RWPE2 (cell line): ENCODE measurements around the gene PPARGC1A.

Source experiments
- ATAC-seq: fragments of 200-7000 bp; cut with Tn5 transposase; 3 replicates; pipeline ENCODE4 v1.9.1; 2021; ENCODE audit warnings: low read depth
- DNase-seq: peaks from one replicate; pipeline ENCODE4 v3.0.0-alpha.2; 2020; ENCODE audit warnings: low spot score
- H3K27ac ChIP-seq: fragments of 450-650 bp; 2 replicates; pipeline ENCODE4 v1.5.1; 2017; ENCODE audit warnings: mild to moderate bottlenecking; ENCODE audit not compliant: poor library complexity, severe bottlenecking
- H3K27me3 ChIP-seq: fragments of 250-450 bp; sonication (Bioruptor Pico); 2 replicates; pipeline ENCODE4 v1.5.1; 2021; ENCODE audit warnings: mild to moderate bottlenecking, moderate library complexity; ENCODE audit not compliant: insufficient read depth, poor library complexity, severe bottlenecking
- H3K36me3 ChIP-seq: fragments of 250-450 bp; sonication (Bioruptor Pico); 2 replicates; pipeline ENCODE4 v1.5.1; 2020; ENCODE audit warnings: low read depth, mild to moderate bottlenecking, moderate library complexity
- H3K4me1 ChIP-seq: fragments of 250-450 bp; sonication (Bioruptor Pico); 2 replicates; pipeline ENCODE4 v1.5.1; 2021; ENCODE audit warnings: mild to moderate bottlenecking, moderate library complexity; ENCODE audit not compliant: insufficient read depth, poor library complexity, severe bottlenecking
- H3K4me3 ChIP-seq: fragments of 250-450 bp; sonication (Bioruptor Pico); 2 replicates; pipeline ENCODE4 v1.5.1; 2021; ENCODE audit warnings: mild to moderate bottlenecking, moderate library complexity; ENCODE audit not compliant: severe bottlenecking
- H3K9me3 ChIP-seq: fragments of 250-450 bp; sonication (Bioruptor Pico); 2 replicates; pipeline ENCODE4 v1.5.1; 2021; ENCODE audit warnings: mild to moderate bottlenecking, moderate library complexity; ENCODE audit not compliant: severe bottlenecking
- CTCF ChIP-seq: fragments of 450-650 bp; IDR thresholded peaks from one replicate; pipeline ENCODE4 v1.5.1; 2017; ENCODE audit warnings: mild to moderate bottlenecking, moderate library complexity; ENCODE audit not compliant: poor library complexity, severe bottlenecking

The PPARGC1A gene

GRCh38 chr4:23911675-23912455, 22.0 kb upstream of the PPARGC1A start:
- no peaks in the 10 kb centered on the region for H3K36me3 ChIP-seq
- ATAC-seq: no peak
- H3K27me3 ChIP-seq: no peaks in the 10 kb centered on the region
- H3K27ac ChIP-seq: no peak overlapping the region
- H3K4me1 ChIP-seq: no peaks in the 10 kb centered on the region
- no peak for TF ChIP-seq CTCF
- no peak overlapping the region for H3K4me3 ChIP-seq
- no peak for DNase-seq
- no peaks in the 10 kb centered on the region for H3K9me3 ChIP-seq

DNA sequence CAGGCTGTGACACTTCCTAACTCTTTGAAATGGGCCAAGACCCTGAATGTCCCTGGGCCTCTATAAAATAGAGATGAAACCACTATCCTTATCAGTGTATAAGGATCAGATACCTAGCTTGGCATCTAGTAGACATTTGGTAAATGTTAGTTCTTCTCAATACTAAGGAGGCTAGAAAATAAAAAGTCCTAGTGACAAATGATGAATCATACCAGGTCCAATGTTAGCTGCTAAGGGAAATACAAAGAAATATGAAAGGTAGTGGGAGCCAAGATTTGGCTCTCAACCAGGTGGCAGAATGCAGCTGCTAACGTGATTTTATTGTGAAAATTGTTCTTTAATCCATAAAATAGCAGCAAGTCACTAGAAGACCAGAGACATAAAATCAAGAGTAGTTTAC, 19.8 kb upstream of the PPARGC1A start:
- no peaks in the 10 kb centered on the region for H3K9me3 ChIP-seq

GRCh38 chr4:23906839-23907238, 17.0 kb upstream of the PPARGC1A start:
- H3K36me3 ChIP-seq: no peaks in the 10 kb centered on the region
- no peak overlapping the region for H3K27ac ChIP-seq
- DNase-seq (no peak), ATAC-seq (no peak)
- H3K27me3 ChIP-seq: no peaks in the 10 kb centered on the region
- no peak for TF ChIP-seq CTCF
- no peak overlapping the region for H3K4me3 ChIP-seq
- H3K9me3 ChIP-seq: no peaks in the 10 kb centered on the region
- no peaks in the 10 kb centered on the region for H3K4me1 ChIP-seq

More for the DNA sequence above, 19.8 kb upstream of the PPARGC1A start:
- no peak for TF ChIP-seq CTCF
- H3K4me1 ChIP-seq: no peaks in the 10 kb centered on the region
- H3K27ac ChIP-seq: no peak overlapping the region
- H3K4me3 ChIP-seq: no peak overlapping the region
- no peaks in the 10 kb centered on the region for H3K36me3 ChIP-seq
- ATAC-seq (no peak), DNase-seq (no peak)
- no peaks in the 10 kb centered on the region for H3K27me3 ChIP-seq

DNA sequence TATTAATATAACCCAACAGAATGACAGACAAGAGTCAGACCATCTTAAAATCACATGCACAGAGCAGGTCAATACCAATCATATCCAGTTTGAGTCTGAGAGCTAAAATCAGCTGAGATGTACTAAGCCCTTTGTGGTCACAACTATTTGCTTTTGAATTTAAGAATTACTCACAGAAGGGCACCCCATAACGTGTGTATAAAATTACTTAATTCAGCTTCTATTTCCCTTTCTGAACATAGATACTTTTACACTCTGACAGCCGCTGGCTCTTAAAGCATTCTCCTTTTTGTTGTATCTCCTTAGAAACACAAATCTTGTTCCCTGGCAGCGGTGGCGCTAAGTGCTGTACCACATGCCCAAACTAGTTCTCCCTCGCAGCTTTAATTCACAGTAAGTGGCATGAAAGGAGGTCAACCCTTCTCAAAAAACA, 14.8 kb upstream of the PPARGC1A start:
- no peaks in the 10 kb centered on the region for H3K36me3 ChIP-seq
- no peaks in the 10 kb centered on the region for H3K4me1 ChIP-seq
- no peak overlapping the region for H3K27ac ChIP-seq
- no peaks in the 10 kb centered on the region for H3K9me3 ChIP-seq
- ATAC-seq (no peak), DNase-seq (no peak)
- TF ChIP-seq CTCF: no peak
- H3K4me3 ChIP-seq: no peak overlapping the region
- H3K27me3 ChIP-seq: no peaks in the 10 kb centered on the region

DNA sequence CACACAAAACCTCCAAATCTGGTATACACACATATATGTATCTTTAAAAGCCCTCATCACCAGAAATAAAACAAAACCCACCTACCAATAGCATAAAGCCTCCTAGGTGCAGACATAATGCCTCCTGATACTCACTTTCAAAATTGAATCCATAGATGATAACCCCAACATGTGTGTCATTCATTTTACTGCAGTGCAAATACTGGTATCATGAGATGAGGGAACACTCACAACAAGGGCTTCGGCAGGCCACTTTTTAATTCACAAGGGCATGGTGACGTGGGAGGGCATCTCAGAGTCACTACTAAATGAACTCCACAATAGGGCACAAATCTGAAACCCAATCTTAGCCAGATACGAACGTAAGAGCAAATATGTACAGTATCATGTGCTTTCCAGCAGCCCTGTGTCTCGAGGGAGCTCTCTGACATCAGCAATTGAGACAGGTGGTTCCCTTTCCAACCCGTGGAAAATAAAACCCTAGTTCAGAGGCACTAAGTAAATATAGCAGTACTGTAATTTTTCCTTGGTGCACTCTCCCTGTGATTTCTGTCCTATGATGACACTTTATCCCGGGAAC, 14.1 kb upstream of the PPARGC1A start:
- Histone ChIP-seq H3K4me1 (no peaks in the 10 kb centered on the region), H3K4me3 (no peak overlapping the region), H3K9me3 (no peaks in the 10 kb centered on the region), H3K27me3 (no peaks in the 10 kb centered on the region), H3K27ac (no peak overlapping the region), H3K36me3 (no peaks in the 10 kb centered on the region)
- ATAC-seq (no peak), DNase-seq (no peak)
- TF ChIP-seq CTCF: no peak
